ENCODE results near the gene HYAL2.

HYAL2 gene

GRCh38 chr3:50268703-50269451 is 53.7 kb downstream of the HYAL2 start, which contains the start of gene SEMA3B:
Gene SEMA3B, plus strand, starts transcription at chr3:50269147. Its CDS starts 94 bp downstream, at chr3:50269241.
- DNase-seq, result no peak

- DNase-seq, result no peak
Observed at GRCh38 chr3:50268276-50268675, 54.3 kb downstream of the HYAL2 start.

Measured in KG1 (cell line).